SK-N-SH (cell line): ENCODE data around the gene TMEM144.

ENCODE experiments used
- GATA2 ChIP-seq: sonication (generic); formaldehyde crosslinking; IDR thresholded peaks from 2 replicates; pipeline ENCODE4 v1.5.0; 2020; ENCODE audit warnings: mild to moderate bottlenecking, missing genetic modification reagents
- JUND ChIP-seq: IDR thresholded peaks from 2 replicates; pipeline ENCODE4 v1.4.0; 2012
- POLR2AphosphoS5 ChIP-seq: IDR thresholded peaks from 2 replicates; pipeline ENCODE4 v1.6.1; 2012; ENCODE audit warnings: low read depth, low read length
- RAD21 ChIP-seq: IDR thresholded peaks from 2 replicates; pipeline ENCODE4 v1.6.1; 2012; ENCODE audit warnings: mild to moderate bottlenecking, low read length
- RFX5 ChIP-seq: IDR thresholded peaks from 2 replicates; pipeline ENCODE4 v1.6.1; 2012; ENCODE audit warnings: mild to moderate bottlenecking, improper control_type of control experiment, low read length
- TF ChIP-seq, protein P1 (sequence below): fragments of 200-600 bp; sonication (generic); IDR thresholded peaks from 2 replicates; pipeline ENCODE4 v1.6.1; 2017; ENCODE audit warnings: antibody characterized with exemption, mild to moderate bottlenecking, moderate library complexity
- TF ChIP-seq, protein P2 (sequence below): IDR thresholded peaks from 2 replicates; pipeline ENCODE4 v1.4.0; 2012; ENCODE audit warnings: low read depth

DNA sequence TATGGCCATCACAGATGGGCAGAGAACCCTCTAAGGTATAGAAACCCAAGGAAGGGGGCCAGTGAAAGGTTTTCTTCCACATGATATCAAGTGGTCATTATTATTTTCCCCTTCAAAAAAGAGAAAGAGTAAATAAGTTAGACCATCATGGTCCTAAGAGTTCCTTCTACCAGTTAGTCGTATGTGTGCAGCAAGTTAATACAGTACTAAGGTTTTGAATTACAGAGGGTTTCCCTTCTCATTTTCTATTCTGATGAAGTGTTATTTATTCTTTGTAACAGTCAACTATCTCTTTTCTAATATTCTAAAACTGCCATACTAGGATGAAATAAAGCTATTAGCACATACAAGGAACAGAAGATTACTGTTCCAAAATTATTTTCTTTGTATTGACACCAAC, 94.4 kb downstream of the TMEM144 start:
- TF ChIP-seq, protein P1, sequence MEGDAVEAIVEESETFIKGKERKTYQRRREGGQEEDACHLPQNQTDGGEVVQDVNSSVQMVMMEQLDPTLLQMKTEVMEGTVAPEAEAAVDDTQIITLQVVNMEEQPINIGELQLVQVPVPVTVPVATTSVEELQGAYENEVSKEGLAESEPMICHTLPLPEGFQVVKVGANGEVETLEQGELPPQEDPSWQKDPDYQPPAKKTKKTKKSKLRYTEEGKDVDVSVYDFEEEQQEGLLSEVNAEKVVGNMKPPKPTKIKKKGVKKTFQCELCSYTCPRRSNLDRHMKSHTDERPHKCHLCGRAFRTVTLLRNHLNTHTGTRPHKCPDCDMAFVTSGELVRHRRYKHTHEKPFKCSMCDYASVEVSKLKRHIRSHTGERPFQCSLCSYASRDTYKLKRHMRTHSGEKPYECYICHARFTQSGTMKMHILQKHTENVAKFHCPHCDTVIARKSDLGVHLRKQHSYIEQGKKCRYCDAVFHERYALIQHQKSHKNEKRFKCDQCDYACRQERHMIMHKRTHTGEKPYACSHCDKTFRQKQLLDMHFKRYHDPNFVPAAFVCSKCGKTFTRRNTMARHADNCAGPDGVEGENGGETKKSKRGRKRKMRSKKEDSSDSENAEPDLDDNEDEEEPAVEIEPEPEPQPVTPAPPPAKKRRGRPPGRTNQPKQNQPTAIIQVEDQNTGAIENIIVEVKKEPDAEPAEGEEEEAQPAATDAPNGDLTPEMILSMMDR = no peak
- TF ChIP-seq RAD21 (no peak), POLR2AphosphoS5 (no peak), GATA2 (CRISPR knock-in tag) (no peak), RFX5 (no peak), JUND (no peak)
- TF ChIP-seq, protein P2, sequence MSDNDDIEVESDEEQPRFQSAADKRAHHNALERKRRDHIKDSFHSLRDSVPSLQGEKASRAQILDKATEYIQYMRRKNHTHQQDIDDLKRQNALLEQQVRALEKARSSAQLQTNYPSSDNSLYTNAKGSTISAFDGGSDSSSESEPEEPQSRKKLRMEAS = no peak
